PC-9 (cell line): Measurements from ENCODE around the gene GLIPR1L2.

Experiments
- CTCF ChIP-seq: fragments of 200-600 bp; sonication (generic); conservative IDR thresholded peaks from 2 replicates; pipeline ENCODE4 v1.6.1; 2017; ENCODE audit warnings: mixed run types, antibody characterized with exemption, mild to moderate bottlenecking, moderate library complexity
- EZH2 ChIP-seq: fragments of 200-600 bp; sonication (generic); IDR thresholded peaks from 2 replicates; pipeline ENCODE4 v1.8.0; 2017; ENCODE audit warnings: antibody characterized with exemption, low read depth

GRCh38 chr12:75437564-75437963 is 46.7 kb downstream of the GLIPR1L2 start:
- TF ChIP-seq EZH2, result no peak
- TF ChIP-seq CTCF, result no peak
